OCI-LY7 (cell line): ENCODE results near the gene MAPK12. TPM values are rescaled to one million over a fixed set of nuclear protein-coding genes. Genes with fewer than 3 reads are reported as not detected.
"Not testable (repeated sequence)": the region's sequence is repeated elsewhere in the genome, so short reads cannot be mapped to it uniquely, and the experiment has no call there.

Source experiments
- BruUV-seq: library from RNA; stranded (reverse); fragments of 400-500 nt; replicated peaks from 2 replicates; lab custom pipeline; 2021; lab: Mats Ljungman, UMichigan
- CTCF ChIA-PET: fragments of 300-600 bp; sonication (Branson Sonifier 250); formaldehyde crosslinking; loops from one replicate; lab custom pipeline; 2022; ENCODE audit warnings: antibody characterized with exemption; ENCODE audit not compliant: unreplicated experiment; lab: Charles Lee
- POLR2A ChIA-PET: fragments of 300-600 bp; sonication (Branson Sonifier 250); formaldehyde crosslinking; loops from one replicate; lab custom pipeline; 2022; ENCODE audit warnings: antibody characterized with exemption; lab: Charles Lee
- DNase-seq: peaks from one replicate; pipeline ENCODE4 v3.0.0-alpha.2; 2015; ENCODE audit warnings: low spot score
- H2AFZ ChIP-seq: fragments of 200-600 bp; sonication (generic), shearing (Covaris generic); 2 replicates; pipeline ENCODE4 v1.6.1; 2014; ENCODE audit warnings: mild to moderate bottlenecking, antibody characterized with exemption, low read length, moderate library complexity
- H3K27ac ChIP-seq: fragments of 200-600 bp; sonication (generic); 2 replicates; pipeline ENCODE4 v1.5.1; 2014; ENCODE audit warnings: mixed run types, low read depth, mild to moderate bottlenecking, moderate library complexity, low read length, inconsistent platforms; ENCODE audit not compliant: poor library complexity, severe bottlenecking
- H3K36me3 ChIP-seq: fragments of 200-600 bp; sonication (generic); 2 replicates; pipeline ENCODE4 v1.6.1; 2014; ENCODE audit warnings: mild to moderate bottlenecking, antibody characterized with exemption, low read length, moderate library complexity, mixed read lengths; ENCODE audit not compliant: insufficient read depth
- H3K4me1 ChIP-seq: fragments of 200-600 bp; sonication (generic); 2 replicates; pipeline ENCODE4 v1.5.1; 2014; ENCODE audit warnings: mild to moderate bottlenecking, low read length; ENCODE audit not compliant: insufficient read depth, poor library complexity, severe bottlenecking
- H3K4me2 ChIP-seq: fragments of 200-600 bp; sonication (generic); 2 replicates; pipeline ENCODE4 v1.6.1; 2014; ENCODE audit warnings: mild to moderate bottlenecking, low read length
- H3K4me3 ChIP-seq: fragments of 200-600 bp; sonication (generic); 2 replicates; pipeline ENCODE4 v1.5.1; 2014; ENCODE audit warnings: mild to moderate bottlenecking, low read depth, low read length; ENCODE audit not compliant: poor library complexity, severe bottlenecking
- H3K79me2 ChIP-seq: fragments of 200-600 bp; sonication (generic); 2 replicates; pipeline ENCODE4 v1.6.1; 2016; ENCODE audit warnings: low read depth, mild to moderate bottlenecking, low read length, moderate library complexity, mixed read lengths; ENCODE audit not compliant: insufficient read depth
- H3K9me2 ChIP-seq: fragments of 200-600 bp; sonication (generic); 2 replicates; pipeline ENCODE4 v1.6.1; 2016; ENCODE audit warnings: mild to moderate bottlenecking, low read length, mixed read lengths; ENCODE audit not compliant: insufficient read depth
- H3K9me3 ChIP-seq: fragments of 200-600 bp; sonication (generic); 2 replicates; pipeline ENCODE4 v1.6.1; 2014; ENCODE audit warnings: mild to moderate bottlenecking, mixed run types, low read length, mixed read lengths
- H4K20me1 ChIP-seq: fragments of 200-600 bp; sonication (generic); 2 replicates; pipeline ENCODE4 v1.6.1; 2014; ENCODE audit warnings: mild to moderate bottlenecking, antibody characterized with exemption, low read length, moderate library complexity, mixed read lengths; ENCODE audit not compliant: insufficient read depth
- EZH2phosphoT487 ChIP-seq: fragments of 200-600 bp; sonication (generic); IDR thresholded peaks from 2 replicates; pipeline ENCODE4 v1.6.1; 2018; ENCODE audit warnings: low read depth, borderline replicate concordance, mild to moderate bottlenecking, mixed run types, antibody characterized with exemption, low read length, moderate library complexity, mixed read lengths
- intact Hi-C: fragments of 100-400 bp; cut with micrococcal nuclease; formaldehyde crosslinking; loops from one replicate; pipeline ENCODE4 v1.10.0; 2022; ENCODE audit not compliant: unreplicated experiment
- total RNA-seq, 2 experiments: library from RNA; depleted of rRNA in 1 of 2; stranded (reverse); fragments of >200 nt in 1 of 2; shearing (Covaris generic) in 1 of 2; gene quantifications; 2 replicates each; pipeline ENCODE4 v1.2.3, GENCODE V29; 2014 to 2022
- TF ChIP-seq, protein P1 (sequence below): fragments of 200-600 bp; sonication (generic); conservative IDR thresholded peaks from 2 replicates; pipeline ENCODE4 v1.5.1; 2014; ENCODE audit warnings: mild to moderate bottlenecking, antibody characterized with exemption, low read length, moderate library complexity, mixed read lengths

The MAPK12 gene
- total RNA-seq, 2 experiments from 2014 or later = 84.9 to 93.6 TPM

GRCh38 chr22:50274311-50274710 is 12.8 kb upstream of the MAPK12 start:
- Histone ChIP-seq H3K4me2 (no peak overlapping the region), H3K79me2 (no peaks in the 10 kb centered on the region), H3K9me3 (peaks cover 5% of the 10 kb centered on the region; the same call in 1 of the 2 replicates), H3K4me1 (peaks cover 29% of the 10 kb centered on the region), H4K20me1 (no peaks in the 10 kb centered on the region), H3K9me2 (no peaks in the 10 kb centered on the region), H3K27ac (no peak overlapping the region), H2AFZ (no peak overlapping the region), H3K36me3 (peaks cover 16% of the 10 kb centered on the region; the same call in 1 of the 2 replicates), H3K4me3 (no peak overlapping the region)
- TF ChIP-seq, protein P1, sequence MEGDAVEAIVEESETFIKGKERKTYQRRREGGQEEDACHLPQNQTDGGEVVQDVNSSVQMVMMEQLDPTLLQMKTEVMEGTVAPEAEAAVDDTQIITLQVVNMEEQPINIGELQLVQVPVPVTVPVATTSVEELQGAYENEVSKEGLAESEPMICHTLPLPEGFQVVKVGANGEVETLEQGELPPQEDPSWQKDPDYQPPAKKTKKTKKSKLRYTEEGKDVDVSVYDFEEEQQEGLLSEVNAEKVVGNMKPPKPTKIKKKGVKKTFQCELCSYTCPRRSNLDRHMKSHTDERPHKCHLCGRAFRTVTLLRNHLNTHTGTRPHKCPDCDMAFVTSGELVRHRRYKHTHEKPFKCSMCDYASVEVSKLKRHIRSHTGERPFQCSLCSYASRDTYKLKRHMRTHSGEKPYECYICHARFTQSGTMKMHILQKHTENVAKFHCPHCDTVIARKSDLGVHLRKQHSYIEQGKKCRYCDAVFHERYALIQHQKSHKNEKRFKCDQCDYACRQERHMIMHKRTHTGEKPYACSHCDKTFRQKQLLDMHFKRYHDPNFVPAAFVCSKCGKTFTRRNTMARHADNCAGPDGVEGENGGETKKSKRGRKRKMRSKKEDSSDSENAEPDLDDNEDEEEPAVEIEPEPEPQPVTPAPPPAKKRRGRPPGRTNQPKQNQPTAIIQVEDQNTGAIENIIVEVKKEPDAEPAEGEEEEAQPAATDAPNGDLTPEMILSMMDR = peak; percentile 47
- no peak for TF ChIP-seq EZH2phosphoT487
- intact Hi-C loops = loop anchor here (5.0 kb wide), 1 partner anchor 233 kb away; the partner anchor contains the start of genes LMF2 and NCAPH2
- ChIA-PET POLR2A (no interaction called here), CTCF (no interaction called here)
- DNase-seq = peak; percentile 80
- no TSS peak for BruUV-seq

DNA sequence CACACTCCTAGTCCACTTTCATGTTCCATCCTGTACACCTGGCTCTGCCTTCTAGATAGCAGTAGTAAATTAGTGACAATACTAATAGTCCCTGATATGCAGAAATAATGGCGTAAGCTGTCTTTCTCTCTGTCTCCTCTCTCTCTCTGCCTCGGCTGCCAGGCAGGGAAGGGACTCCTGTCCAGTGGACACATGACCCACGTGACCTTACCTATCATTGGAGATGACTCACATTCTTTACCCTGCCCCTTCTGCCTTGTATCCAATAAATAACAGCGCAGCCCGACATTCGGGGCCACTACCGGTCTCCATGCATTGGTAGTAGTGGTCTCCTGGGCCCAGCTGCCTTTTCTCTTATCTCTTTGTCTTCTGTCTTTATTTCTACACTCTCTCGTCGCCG is 12.3 kb upstream of the MAPK12 start:
- BruUV-seq = not testable (repeated sequence)

GRCh38 chr22:50273352-50273751 is 11.9 kb upstream of the MAPK12 start:
- H3K9me3 ChIP-seq, H2AFZ ChIP-seq, H3K79me2 ChIP-seq, H3K4me3 ChIP-seq, BruUV-seq, H3K9me2 ChIP-seq, POLR2A ChIA-PET, H4K20me1 ChIP-seq, DNase-seq, CTCF ChIA-PET, H3K27ac ChIP-seq, H3K4me2 ChIP-seq: not testable (repeated sequence)
- peaks cover 16% of the 10 kb centered on the region; the same call in 1 of the 2 replicates for H3K36me3 ChIP-seq
- H3K4me1 ChIP-seq = peaks cover 38% of the 10 kb centered on the region
- TF ChIP-seq, protein P1 = peak; percentile 28; the same call in 1 of the 2 replicates
- intact Hi-C loops = loop anchor here (5.0 kb wide), 1 partner anchor 234 kb away; the partner anchor contains the start of genes LMF2 and NCAPH2

More for the DNA sequence above, 12.3 kb upstream of the MAPK12 start:
- H4K20me1 ChIP-seq, H2AFZ ChIP-seq, POLR2A ChIA-PET, H3K4me2 ChIP-seq, H3K4me3 ChIP-seq, CTCF ChIA-PET, H3K9me2 ChIP-seq, H3K9me3 ChIP-seq, H3K79me2 ChIP-seq, DNase-seq, H3K27ac ChIP-seq: not testable (repeated sequence)
- intact Hi-C loops = loop anchor here (5.0 kb wide), 1 partner anchor 234 kb away; the partner anchor contains the start of genes LMF2 and NCAPH2
- Histone ChIP-seq H3K4me1 (peaks cover 34% of the 10 kb centered on the region), H3K36me3 (peaks cover 16% of the 10 kb centered on the region; the same call in 1 of the 2 replicates)
